NCI-H2196 treated with DMSO at 0.1 percent for 48 hours (cell line): ENCODE measurements around the gene PRKAR1A.

ENCODE experiments used
- DNase-seq: peaks from one replicate; lab custom pipeline; 2025; ENCODE audit not compliant: unreplicated experiment; lab: John Stamatoyannopoulos, UW

PRKAR1A gene

DNA sequence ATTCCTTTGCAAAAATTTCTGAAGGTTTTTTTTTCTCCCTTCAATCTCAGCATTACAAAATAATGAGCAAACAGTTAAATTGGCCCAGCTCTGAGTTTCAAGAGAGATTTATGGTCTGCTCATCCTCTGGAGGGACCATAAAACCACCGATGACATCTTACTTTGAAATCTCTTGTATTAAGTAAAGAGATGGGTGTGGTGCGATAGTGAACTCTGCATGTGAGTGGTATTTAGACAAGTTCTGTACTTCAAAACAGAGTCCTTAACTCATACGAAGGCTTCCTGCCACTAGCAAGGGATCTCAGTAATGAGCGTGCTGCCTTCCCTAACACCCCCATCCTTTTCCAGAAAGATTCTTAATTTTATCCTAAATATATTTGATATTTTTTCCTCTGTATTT is 86.9 kb downstream of the PRKAR1A start:
- DNase-seq, result no peak

GRCh38 chr17:68599552-68600066 is 87.4 kb downstream of the PRKAR1A start:
- DNase-seq, result no peak

GRCh38 chr17:68600067-68600930 is 88.1 kb downstream of the PRKAR1A start:
- DNase-seq, result no peak
